GM12864 (cell line): ENCODE results near the gene VARS2.

Source experiments
- DNase-seq: peaks from one replicate; pipeline ENCODE4 v3.0.0-alpha.2; 2011; ENCODE audit warnings: low read depth
- H3K4me3 ChIP-seq: 2 replicates; pipeline ENCODE4 v1.5.1; 2011; ENCODE audit warnings: mild to moderate bottlenecking, low read depth, low read length, control low read depth
- TF ChIP-seq, protein P1 (sequence below): IDR thresholded peaks from 2 replicates; pipeline ENCODE4 v1.5.1; 2011; ENCODE audit warnings: low read depth, mild to moderate bottlenecking, moderate library complexity, low read length, control low read depth, inconsistent platforms; ENCODE audit errors: missing control alignments

VARS2 gene

GRCh38 chr6:30932665-30933365 is 18.8 kb downstream of the VARS2 start:
- no peak overlapping the region for H3K4me3 ChIP-seq
- no peak for DNase-seq
- TF ChIP-seq, protein P1, sequence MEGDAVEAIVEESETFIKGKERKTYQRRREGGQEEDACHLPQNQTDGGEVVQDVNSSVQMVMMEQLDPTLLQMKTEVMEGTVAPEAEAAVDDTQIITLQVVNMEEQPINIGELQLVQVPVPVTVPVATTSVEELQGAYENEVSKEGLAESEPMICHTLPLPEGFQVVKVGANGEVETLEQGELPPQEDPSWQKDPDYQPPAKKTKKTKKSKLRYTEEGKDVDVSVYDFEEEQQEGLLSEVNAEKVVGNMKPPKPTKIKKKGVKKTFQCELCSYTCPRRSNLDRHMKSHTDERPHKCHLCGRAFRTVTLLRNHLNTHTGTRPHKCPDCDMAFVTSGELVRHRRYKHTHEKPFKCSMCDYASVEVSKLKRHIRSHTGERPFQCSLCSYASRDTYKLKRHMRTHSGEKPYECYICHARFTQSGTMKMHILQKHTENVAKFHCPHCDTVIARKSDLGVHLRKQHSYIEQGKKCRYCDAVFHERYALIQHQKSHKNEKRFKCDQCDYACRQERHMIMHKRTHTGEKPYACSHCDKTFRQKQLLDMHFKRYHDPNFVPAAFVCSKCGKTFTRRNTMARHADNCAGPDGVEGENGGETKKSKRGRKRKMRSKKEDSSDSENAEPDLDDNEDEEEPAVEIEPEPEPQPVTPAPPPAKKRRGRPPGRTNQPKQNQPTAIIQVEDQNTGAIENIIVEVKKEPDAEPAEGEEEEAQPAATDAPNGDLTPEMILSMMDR, result no peak

GRCh38 chr6:30935018-30935417 is 21.0 kb downstream of the VARS2 start:
- no peak overlapping the region for H3K4me3 ChIP-seq
- no peak for DNase-seq
- TF ChIP-seq, protein P1, result no peak

- TF ChIP-seq, protein P1, result no peak
- no peak for DNase-seq
- no peak overlapping the region for H3K4me3 ChIP-seq
These were observed 23.2 kb downstream of the VARS2 start for GRCh38 chr6:30937265-30937664.

GRCh38 chr6:30938730-30939129 is 24.7 kb downstream of the VARS2 start:
- H3K4me3 ChIP-seq, result no peak overlapping the region
- TF ChIP-seq, protein P1, result no peak
- no peak for DNase-seq

GRCh38 chr6:30939473-30939872 is 25.4 kb downstream of the VARS2 start:
- no peak for DNase-seq
- TF ChIP-seq, protein P1, result no peak

DNA sequence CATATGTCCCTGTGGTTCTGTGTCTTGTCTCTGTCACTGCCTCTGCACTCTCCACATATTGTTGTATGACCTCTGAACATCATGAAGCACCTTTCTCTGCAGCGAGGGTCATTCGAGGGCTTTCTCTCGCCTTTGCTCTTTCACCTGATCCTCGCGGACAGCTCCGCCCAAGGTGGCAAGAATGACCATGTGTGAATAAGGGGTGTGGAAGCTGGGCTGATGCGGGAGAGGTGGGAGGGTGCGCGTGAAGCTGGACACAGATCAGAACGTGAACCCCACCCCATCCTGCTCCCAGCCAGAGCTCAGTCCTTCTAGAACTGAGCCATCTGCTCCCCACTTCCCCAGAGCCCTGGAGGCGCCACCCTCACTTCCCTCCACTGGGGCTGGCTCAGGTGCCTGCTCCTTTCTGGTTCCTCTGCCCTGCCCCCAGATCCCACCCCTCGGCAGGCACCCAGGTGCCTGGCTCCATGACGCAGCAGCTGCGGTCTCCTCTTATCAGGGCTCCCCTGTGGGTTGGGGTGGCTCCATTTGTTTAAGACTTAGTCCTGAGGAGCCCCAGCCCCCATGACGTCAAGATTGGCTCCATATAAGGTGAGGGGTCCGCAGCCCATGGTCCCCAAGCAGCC is 26.4 kb downstream of the VARS2 start, which contains the start of gene MUCL3:
Gene MUCL3, plus strand, starts transcription at position 613 of the 626 bp plus-strand sequence. CDS start 27 bp downstream, outside the sequence.
- H3K4me3 ChIP-seq, result no peak within 1 kb of the TSS
- no peak for DNase-seq
- TF ChIP-seq, protein P1, result no peak

More at GRCh38 chr6:30939473-30939872, 25.4 kb downstream of the VARS2 start:
- no peak overlapping the region for H3K4me3 ChIP-seq
